GM12891 (cell line): ENCODE measurements around the gene SH2D3C.

Experiments used
- DNase-seq: peaks from one replicate; pipeline ENCODE4 v3.0.0; 2011; ENCODE audit warnings: low spot score; ENCODE audit not compliant: insufficient read length
- FAIRE-seq: peaks from 2 replicates; lab custom pipeline; 2011; peaks lifted over from hg19 to GRCh38; lab: Jason Lieb, UNC
- PAX5 ChIP-seq: IDR thresholded peaks from 2 replicates; pipeline ENCODE4 v1.6.1; 2011; ENCODE audit warnings: low read length, moderate library complexity, mild to moderate bottlenecking; ENCODE audit not compliant: insufficient read depth, severe bottlenecking
- POLR2A ChIP-seq: IDR thresholded peaks from 2 replicates; pipeline ENCODE4 v1.6.1; 2011; ENCODE audit warnings: low read depth, low read length, control low read depth
- POLR2AphosphoS5 ChIP-seq: IDR thresholded peaks from 2 replicates; pipeline ENCODE4 v1.6.1; 2011; ENCODE audit warnings: low read depth, low read length, control low read depth
- POU2F2 ChIP-seq: IDR thresholded peaks from 2 replicates; pipeline ENCODE4 v1.6.1; 2011; ENCODE audit warnings: low read depth, mild to moderate bottlenecking, control low read depth, low read length, moderate library complexity
- SPI1 ChIP-seq: IDR thresholded peaks from 2 replicates; pipeline ENCODE4 v1.6.1; 2011; ENCODE audit warnings: low read depth, low read length, control low read depth
- TAF1 ChIP-seq: IDR thresholded peaks from 2 replicates; pipeline ENCODE4 v1.6.1; 2011; ENCODE audit warnings: low read depth, low read length, control low read depth

Gene SH2D3C

DNA sequence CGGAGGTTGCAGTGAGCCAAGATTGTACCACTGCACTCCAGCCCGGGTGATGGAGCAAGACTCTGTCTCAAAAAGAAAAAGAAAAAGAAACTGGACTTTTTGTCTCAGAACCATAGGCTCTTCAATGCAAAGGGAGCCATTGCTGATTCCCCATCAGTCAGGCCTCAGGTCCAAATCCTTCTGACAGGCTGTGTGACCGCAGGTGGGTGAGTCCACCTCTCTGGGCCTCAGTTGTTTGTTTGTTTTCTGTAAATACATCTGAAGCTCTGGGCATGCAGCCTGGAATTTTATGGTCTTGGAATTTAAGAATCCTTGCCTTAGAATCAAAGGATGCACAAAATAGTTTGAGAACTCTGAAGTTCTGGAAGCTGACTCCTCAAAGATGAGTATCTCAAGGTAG, 22.2 kb downstream of the SH2D3C start:
- FAIRE-seq, result no peak
- TF ChIP-seq TAF1, result no peak
- no peak for TF ChIP-seq PAX5
- no peak for TF ChIP-seq POLR2AphosphoS5
- no peak for TF ChIP-seq POU2F2
- no peak for TF ChIP-seq POLR2A
- TF ChIP-seq SPI1, result no peak
- DNase-seq, result no peak

DNA sequence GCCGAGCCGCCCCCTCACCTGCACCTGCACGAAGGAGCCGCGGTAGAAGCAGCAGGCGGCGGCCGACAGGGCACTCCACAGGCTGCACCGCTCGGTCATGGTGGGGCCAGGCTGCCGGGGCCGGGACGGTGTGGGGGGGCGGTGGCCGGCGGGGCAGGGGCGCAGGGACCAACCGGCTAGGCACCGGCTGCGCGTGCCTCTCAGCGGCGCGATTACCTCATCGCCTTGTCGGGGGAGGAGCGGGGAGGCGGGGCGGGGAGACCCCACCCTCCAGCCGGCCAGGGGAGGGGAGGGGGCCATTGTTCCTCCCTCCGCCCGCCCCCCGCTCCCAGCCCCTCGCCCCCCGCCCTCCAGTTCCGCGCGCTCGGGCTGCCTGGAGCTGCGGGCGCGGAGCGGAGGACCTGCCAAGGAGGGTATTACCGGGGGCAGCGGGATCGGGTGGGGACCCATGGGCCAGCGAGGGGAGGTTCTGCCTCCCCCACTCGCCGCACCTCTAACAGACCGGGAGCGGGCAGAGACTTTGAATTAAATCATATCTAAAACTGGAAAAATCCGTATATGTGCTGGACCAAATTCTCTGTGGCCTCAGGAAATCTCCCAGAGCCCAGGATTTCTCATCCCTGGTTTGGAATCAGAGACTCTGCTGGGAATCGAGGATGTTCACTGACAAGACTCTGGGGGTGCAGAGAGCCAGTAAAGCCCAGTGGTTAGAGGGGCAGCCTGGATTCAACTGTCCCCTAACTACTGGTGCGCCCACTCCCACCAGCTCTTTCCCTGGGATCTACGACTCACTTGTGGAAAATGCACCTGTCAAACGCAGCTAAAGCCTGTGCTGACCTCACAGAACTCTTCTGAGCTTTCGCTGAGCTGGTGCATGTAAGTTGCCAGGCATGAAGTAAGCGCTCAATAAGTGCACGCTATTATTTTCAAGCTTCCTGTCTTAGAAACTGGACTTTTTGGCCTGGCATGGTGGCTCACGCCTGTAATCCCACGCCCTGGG, 23.1 kb downstream of the SH2D3C start:
- TF ChIP-seq POU2F2 (no peak), SPI1 (no peak), PAX5 (no peak), POLR2AphosphoS5 (no peak), TAF1 (no peak), POLR2A (no peak)
- FAIRE-seq (no peak), DNase-seq (no peak)

DNA sequence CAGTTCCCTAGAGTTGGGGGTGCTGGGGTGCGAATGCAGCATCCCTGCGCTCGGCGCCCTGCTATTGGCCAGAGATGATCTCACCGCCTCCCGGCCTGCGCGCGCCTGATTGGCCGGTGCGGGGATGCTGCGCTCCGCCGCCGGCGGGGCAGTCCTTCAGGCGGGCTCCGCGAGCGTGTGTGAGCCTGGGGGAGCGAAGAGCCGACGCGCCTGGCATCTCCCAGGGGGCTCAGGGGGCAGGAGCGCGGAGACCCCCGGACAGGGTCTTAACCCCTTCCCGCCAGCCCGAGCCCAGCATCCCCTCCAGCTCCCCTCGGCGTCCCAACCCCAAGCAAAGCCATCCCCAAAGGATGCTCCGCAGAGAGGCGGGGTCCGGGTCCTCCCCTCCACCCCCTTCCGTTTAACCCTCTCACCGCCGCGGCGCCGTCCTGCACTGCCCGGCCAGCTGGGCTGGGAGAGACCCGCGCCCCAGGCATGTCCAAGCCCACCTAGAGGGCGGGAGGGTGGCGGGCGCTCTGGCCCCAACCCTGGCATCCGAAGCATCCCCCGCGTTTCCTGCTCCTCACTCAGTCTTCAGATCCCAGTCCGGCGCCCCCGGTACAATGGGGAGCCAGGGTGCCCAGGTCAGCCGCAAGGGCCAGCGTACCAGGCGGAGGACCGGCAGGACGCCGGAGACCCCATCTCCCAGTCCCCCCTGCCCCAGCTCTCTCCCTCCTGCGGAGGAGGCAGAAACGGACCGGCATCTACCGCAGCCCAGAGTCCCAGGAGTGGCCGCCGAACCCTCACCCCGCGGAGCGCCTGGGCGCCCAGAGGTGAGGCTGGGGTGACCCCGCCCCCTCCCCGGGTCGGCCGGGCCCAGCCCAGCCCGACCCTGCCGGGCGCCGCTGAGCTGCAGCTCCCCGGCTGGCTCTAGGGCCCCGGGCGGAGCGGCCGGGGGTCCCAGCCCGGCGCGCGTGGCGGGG, 24.1 kb downstream of the SH2D3C start:
- TF ChIP-seq POLR2A, result no peak
- TF ChIP-seq SPI1, result no peak
- no peak for TF ChIP-seq POLR2AphosphoS5
- TF ChIP-seq TAF1, result no peak
- TF ChIP-seq POU2F2, result no peak
- TF ChIP-seq PAX5, result no peak
- no peak for DNase-seq
- FAIRE-seq, result no peak

DNA sequence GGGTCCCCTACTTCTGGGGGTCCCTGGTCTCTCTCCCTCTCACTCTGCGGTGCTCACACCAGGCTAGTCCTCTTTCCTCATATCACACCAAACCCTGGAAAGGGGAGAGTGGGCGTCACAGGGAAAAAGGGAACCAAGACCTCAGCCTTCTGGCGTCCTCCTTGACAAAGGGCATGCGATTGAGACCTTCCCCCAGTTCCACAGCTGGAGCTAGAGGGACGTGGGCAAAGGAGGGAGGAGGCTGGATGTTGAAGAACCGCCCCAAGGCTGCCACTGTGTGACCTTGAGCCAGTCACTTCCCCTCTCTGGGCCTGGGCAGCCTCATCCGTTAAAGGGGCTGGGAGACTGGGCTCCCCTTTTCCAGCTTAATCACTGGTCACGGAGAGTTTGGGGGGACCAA, 24.8 kb downstream of the SH2D3C start:
- TF ChIP-seq TAF1 (no peak), PAX5 (no peak), POU2F2 (no peak), SPI1 (no peak), POLR2A (no peak), POLR2AphosphoS5 (no peak)
- FAIRE-seq, result no peak
- no peak for DNase-seq

DNA sequence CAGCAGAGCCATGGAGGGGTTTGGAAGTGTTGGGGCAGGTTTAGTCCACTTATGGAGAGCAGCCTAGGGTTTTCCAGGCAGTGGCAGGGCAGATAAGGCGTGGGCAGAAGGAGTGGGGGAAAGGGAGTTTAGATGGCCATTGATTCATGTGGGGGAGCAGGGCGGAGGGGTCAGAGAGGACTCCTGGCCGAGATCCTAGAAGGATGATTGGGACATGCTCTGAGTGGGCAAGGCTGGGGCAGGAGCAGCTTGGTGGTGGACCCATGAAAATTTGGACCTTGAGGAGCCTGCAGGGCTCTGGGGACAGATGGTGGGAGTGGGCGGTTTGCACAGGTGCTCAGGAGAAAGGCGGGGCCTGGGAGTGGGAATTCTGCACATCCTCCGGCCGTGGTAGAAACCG, 25.3 kb downstream of the SH2D3C start:
- TF ChIP-seq TAF1 (no peak), PAX5 (no peak), SPI1 (no peak), POU2F2 (no peak), POLR2AphosphoS5 (no peak), POLR2A (no peak)
- DNase-seq (no peak), FAIRE-seq (no peak)

DNA sequence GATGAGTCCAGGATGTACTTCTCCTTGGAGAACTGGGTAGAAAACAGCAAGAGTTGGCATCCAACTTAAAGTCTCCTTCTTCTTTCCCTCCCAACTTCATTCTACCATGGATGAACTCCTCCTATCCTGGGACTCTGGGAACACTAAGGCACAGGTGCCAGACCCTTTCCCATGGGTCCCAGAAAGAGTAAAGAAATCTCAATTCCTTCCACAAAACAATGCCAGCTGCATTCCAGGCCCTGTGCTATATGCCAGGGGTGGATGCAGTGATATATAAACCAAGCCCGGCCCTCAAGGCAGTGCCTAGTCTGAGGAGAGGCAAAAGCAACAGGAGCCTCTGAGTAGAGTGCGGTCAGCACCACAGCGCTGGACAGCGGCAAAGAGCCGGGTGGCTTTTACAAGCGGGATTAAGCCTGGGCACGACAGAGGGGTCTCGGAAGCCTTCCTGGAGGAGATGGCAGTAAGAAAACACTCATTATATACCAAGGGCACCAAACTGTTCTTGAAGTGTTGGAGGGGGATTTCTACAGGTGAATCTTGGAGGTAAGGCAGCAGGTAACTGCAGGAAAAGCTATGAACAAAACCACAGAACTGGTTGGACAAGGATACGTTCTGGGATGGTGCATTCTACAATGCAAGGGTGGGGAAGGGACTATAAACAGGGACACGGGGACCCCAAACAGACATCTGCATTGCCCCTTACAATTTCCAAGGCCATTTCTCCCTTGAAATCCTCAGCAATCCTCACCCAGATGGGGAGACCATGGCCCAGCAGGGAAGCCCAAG, 27.0 kb downstream of the SH2D3C start:
- DNase-seq, result no peak
- TF ChIP-seq SPI1 (no peak), POU2F2 (no peak), POLR2A (no peak), TAF1 (no peak), POLR2AphosphoS5 (no peak), PAX5 (no peak)
- FAIRE-seq, result no peak

DNA sequence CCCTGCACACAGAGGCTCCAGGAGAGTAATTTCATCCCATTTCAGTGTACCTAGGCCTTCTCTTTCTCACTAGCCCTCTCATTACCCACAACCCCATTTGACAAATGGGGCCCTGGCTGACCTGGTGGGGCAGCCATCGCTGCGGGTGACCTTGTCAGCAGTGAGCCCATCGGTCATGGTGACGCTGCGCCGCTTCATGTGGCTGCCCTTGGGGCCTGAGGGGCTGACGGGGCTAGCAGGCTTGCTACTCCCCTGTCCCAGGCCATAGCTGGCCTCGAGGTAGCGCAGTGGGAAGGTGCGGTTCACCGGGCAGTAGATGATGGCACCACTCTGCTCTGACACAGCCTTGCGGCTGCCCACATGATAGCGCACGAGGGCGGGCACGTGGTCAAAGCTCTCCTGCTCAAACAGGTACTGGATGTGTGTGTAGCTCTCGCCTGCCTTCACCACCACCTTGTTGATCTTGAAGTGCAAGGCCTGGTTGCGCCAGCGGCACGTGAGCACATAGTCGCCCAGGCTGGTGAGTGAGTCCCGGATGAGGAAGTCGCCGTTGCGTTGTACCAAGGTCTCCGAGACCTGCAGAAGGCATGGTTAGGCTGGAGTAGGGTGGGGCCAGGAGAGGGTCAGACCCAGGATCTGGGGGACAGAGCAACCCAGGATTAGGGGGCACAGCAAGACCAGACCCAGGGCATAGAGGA, 29.2 kb downstream of the SH2D3C start:
- no peak for TF ChIP-seq POU2F2
- no peak for TF ChIP-seq POLR2AphosphoS5
- FAIRE-seq (no peak), DNase-seq (no peak)

DNA sequence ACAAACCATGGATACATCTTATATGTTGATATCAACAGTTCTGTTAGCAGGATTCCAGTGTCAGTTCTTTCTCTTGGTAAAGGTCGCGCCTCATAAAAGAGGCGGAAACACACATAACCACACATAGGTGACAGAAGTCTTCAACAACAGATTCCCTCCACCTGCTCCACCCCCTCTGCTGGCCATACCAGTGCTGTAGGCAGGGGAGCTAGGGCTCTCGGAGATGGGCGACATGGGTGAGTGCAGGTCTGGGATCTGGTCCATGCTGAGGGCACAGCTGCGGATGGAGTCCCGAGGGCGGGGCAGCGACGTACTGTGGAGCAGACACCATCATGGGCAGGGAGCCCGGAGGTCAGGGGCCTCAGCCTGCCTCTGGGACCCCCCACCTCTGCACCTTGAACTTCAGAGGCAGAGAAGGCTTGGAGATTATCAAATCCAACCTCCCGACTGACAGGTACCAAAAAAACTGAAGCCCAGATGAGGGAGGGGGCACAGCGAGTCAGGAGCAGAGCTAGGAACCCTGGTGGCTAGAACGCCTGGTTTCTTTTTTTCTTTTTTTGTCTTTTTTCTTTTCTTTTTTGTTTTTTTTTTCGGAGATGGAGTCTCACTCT, 31.4 kb downstream of the SH2D3C start:
- FAIRE-seq, result no peak
- TF ChIP-seq POLR2AphosphoS5 (no peak), PAX5 (no peak), POLR2A (no peak), POU2F2 (no peak), TAF1 (no peak), SPI1 (no peak)
- DNase-seq, result no peak
